ENCODE data around the gene SPDEF.

SPDEF gene

GRCh38 chr6:34565722-34566137, 9.6 kb upstream of the SPDEF start:
- in situ Hi-C loops (cut with HindIII; ENCODE audit: low sequenced_read_pairs) = no loop called here

GRCh38 chr6:34564181-34564580, 8.1 kb upstream of the SPDEF start:
- in situ Hi-C loops (cut with HindIII; ENCODE audit: low sequenced_read_pairs) = no loop called here

GRCh38 chr6:34563513-34563870, 7.4 kb upstream of the SPDEF start:
- in situ Hi-C loops (cut with HindIII; ENCODE audit: low sequenced_read_pairs) = no loop called here

GRCh38 chr6:34562861-34563512, 6.9 kb upstream of the SPDEF start:
- in situ Hi-C loops (cut with HindIII; ENCODE audit: low sequenced_read_pairs) = no loop called here

- in situ Hi-C loops (cut with HindIII; ENCODE audit: low sequenced_read_pairs) = no loop called here
These were observed 6.2 kb upstream of the SPDEF start for GRCh38 chr6:34562350-34562749.

- in situ Hi-C loops (cut with HindIII; ENCODE audit: low sequenced_read_pairs) = no loop called here
These were observed 5.0 kb upstream of the SPDEF start for GRCh38 chr6:34561227-34561530.

GRCh38 chr6:34560366-34561226, 4.5 kb upstream of the SPDEF start:
- in situ Hi-C loops (cut with HindIII; ENCODE audit: low sequenced_read_pairs) = no loop called here

GRCh38 chr6:34559651-34560365, 3.7 kb upstream of the SPDEF start:
- in situ Hi-C loops (cut with HindIII; ENCODE audit: low sequenced_read_pairs) = no loop called here

- in situ Hi-C loops (cut with HindIII; ENCODE audit: low sequenced_read_pairs) = no loop called here
These were observed 2.1 kb upstream of the SPDEF start for GRCh38 chr6:34558172-34558714.

GRCh38 chr6:34557228-34557627, 1.1 kb upstream of the SPDEF start:
- in situ Hi-C loops (cut with HindIII; ENCODE audit: low sequenced_read_pairs) = no loop called here

- in situ Hi-C loops (cut with HindIII; ENCODE audit: low sequenced_read_pairs) = no loop called here
These were observed 364 bp upstream of the SPDEF start for GRCh38 chr6:34556493-34556892.

GRCh38 chr6:34555328-34555727, 801 bp downstream of the SPDEF start:
- in situ Hi-C loops (cut with HindIII; ENCODE audit: low sequenced_read_pairs) = no loop called here

- in situ Hi-C loops (cut with HindIII; ENCODE audit: low sequenced_read_pairs) = no loop called here
These were observed 1.2 kb downstream of the SPDEF start for GRCh38 chr6:34555007-34555322.

- in situ Hi-C loops (cut with HindIII; ENCODE audit: low sequenced_read_pairs) = no loop called here
These were observed 1.7 kb downstream of the SPDEF start for GRCh38 chr6:34554291-34555006.

GRCh38 chr6:34553750-34554149, 2.4 kb downstream of the SPDEF start:
- in situ Hi-C loops (cut with HindIII; ENCODE audit: low sequenced_read_pairs) = no loop called here

- in situ Hi-C loops (cut with HindIII; ENCODE audit: low sequenced_read_pairs) = no loop called here
These were observed 3.0 kb downstream of the SPDEF start for GRCh38 chr6:34553146-34553545.

- in situ Hi-C loops (cut with HindIII; ENCODE audit: low sequenced_read_pairs) = no loop called here
These were observed 3.5 kb downstream of the SPDEF start for GRCh38 chr6:34552620-34553019.

- in situ Hi-C loops (cut with HindIII; ENCODE audit: low sequenced_read_pairs) = no loop called here
These were observed 4.4 kb downstream of the SPDEF start for GRCh38 chr6:34551720-34552119.

- in situ Hi-C loops (cut with HindIII; ENCODE audit: low sequenced_read_pairs) = no loop called here
These were observed 6.3 kb downstream of the SPDEF start for GRCh38 chr6:34549804-34550202.

GRCh38 chr6:34549026-34549803, 6.9 kb downstream of the SPDEF start:
- in situ Hi-C loops (cut with HindIII; ENCODE audit: low sequenced_read_pairs) = no loop called here
